Endodermal cell (in vitro differentiated cells): Measurements from ENCODE around the gene ITPK1. TPM values are rescaled to one million over a fixed set of nuclear protein-coding genes. Genes with fewer than 3 reads are reported as not detected.

Experiments
- DNase-seq: peaks from one replicate; pipeline ENCODE4 v3.0.0-alpha.2; 2017
- H3K27ac ChIP-seq: 2 replicates; pipeline ENCODE4 v1.5.1; 2013; ENCODE audit warnings: mild to moderate bottlenecking, low read depth, low read length, moderate library complexity
- H3K27me3 ChIP-seq: 2 replicates; pipeline ENCODE4 v1.6.1; 2013; ENCODE audit warnings: mild to moderate bottlenecking, low read length, moderate library complexity; ENCODE audit not compliant: insufficient read depth, control insufficient read depth, poor library complexity, severe bottlenecking
- H3K36me3 ChIP-seq: 2 replicates; pipeline ENCODE4 v1.7.0; 2013; ENCODE audit warnings: mild to moderate bottlenecking, low read length, moderate library complexity; ENCODE audit not compliant: control insufficient read depth, insufficient read depth
- H3K4me1 ChIP-seq: one replicate; pipeline ENCODE4 v1.7.0; 2013; ENCODE audit warnings: low read length; ENCODE audit not compliant: control insufficient read depth, insufficient read depth
- H3K4me3 ChIP-seq: 2 replicates; pipeline ENCODE4 v1.5.1; 2013; ENCODE audit warnings: mild to moderate bottlenecking, low read length, moderate library complexity
- H3K9ac ChIP-seq: 2 replicates; pipeline ENCODE4 v1.6.1; 2013; ENCODE audit warnings: mild to moderate bottlenecking, low read length, moderate library complexity; ENCODE audit not compliant: poor library complexity, severe bottlenecking; ENCODE audit errors: extremely low read depth
- H3K9me3 ChIP-seq: 2 replicates; pipeline ENCODE4 v1.6.1; 2013; ENCODE audit warnings: mild to moderate bottlenecking, low read length, moderate library complexity; ENCODE audit not compliant: control insufficient read depth
- H3K27ac Mint-ChIP-seq: 2 replicates; pipeline ENCODE4 v1.8.0; 2020; ENCODE audit warnings: mixed read lengths
- H3K27me3 Mint-ChIP-seq: 2 replicates; pipeline ENCODE4 v1.8.0; 2021; ENCODE audit warnings: mild to moderate bottlenecking, mixed read lengths; ENCODE audit not compliant: insufficient read depth
- H3K36me3 Mint-ChIP-seq: 2 replicates; pipeline ENCODE4 v1.8.0; 2020; ENCODE audit warnings: low read depth, mixed read lengths
- H3K4me1 Mint-ChIP-seq: 2 replicates; pipeline ENCODE4 v1.8.0; 2020; ENCODE audit warnings: mixed read lengths
- H3K4me3 Mint-ChIP-seq: 2 replicates; pipeline ENCODE4 v1.8.0; 2020; ENCODE audit warnings: mild to moderate bottlenecking, moderate library complexity, mixed read lengths
- H3K9me3 Mint-ChIP-seq: 2 replicates; pipeline ENCODE4 v1.8.0; 2020; ENCODE audit warnings: mild to moderate bottlenecking, mixed read lengths
- CTCF ChIP-seq: fragments of 200-600 bp; sonication (generic); conservative IDR thresholded peaks from 2 replicates; pipeline ENCODE4 v1.5.0; 2021; ENCODE audit warnings: antibody characterized with exemption, mild to moderate bottlenecking
- WGBS, 2 experiments: methylation state at CpG; one replicate each; pipeline versions ENCODE4 v1.1.5 to v1.1.7; 2013; ENCODE audit warnings: missing lambda C conversion rate in 2 of 2, mixed read lengths in 1 of 2; ENCODE audit not compliant: insufficient coverage in 1 of 2, insufficient read length in 1 of 2; 5-methylcytosine and 5-hydroxymethylcytosine counted together
- total RNA-seq, 2 donors: library from RNA; stranded (reverse); fragmentation: NEBNext Ultra II Directional in 1 of 2; extraction: Animal tissue kit (Norgen Biotek cat#: 25700) in 1 of 2; gene quantifications; 2 replicates in 1 of 2; 3 replicates in 1 of 2; pipeline ENCODE4 v1.2.1, GENCODE V29; 2021

The ITPK1 gene
- total RNA-seq, 2 donors from 2014 or later = 59.9 to 66.9 TPM

GRCh38 chr14:93002851-93003298, 112.8 kb downstream of the ITPK1 start:
- Mint-ChIP-seq H3K4me3 (no peak overlapping the region), H3K27ac (peak overlapping the region; percentile 50), H3K36me3 (peaks cover 6% of the 10 kb centered on the region), H3K27me3 (no peaks in the 10 kb centered on the region), H3K4me1 (peaks cover 4% of the 10 kb centered on the region), H3K9me3 (no peaks in the 10 kb centered on the region)
- no peaks in the 10 kb centered on the region for H3K9me3 ChIP-seq
- no peak overlapping the region for H3K9ac ChIP-seq
- no peaks in the 10 kb centered on the region for H3K27me3 ChIP-seq
- H3K4me1 ChIP-seq = no peaks in the 10 kb centered on the region
- H3K27ac ChIP-seq = peak overlapping the region; percentile 32
- H3K4me3 ChIP-seq = no peak overlapping the region
- WGBS, 2 experiments = 94 to 95% methylated on average over 5 of the region's 5 CpGs
- no peak for TF ChIP-seq CTCF
- no peaks in the 10 kb centered on the region for H3K36me3 ChIP-seq
- no peak for DNase-seq

GRCh38 chr14:93002049-93002448, 113.7 kb downstream of the ITPK1 start:
- Histone ChIP-seq H3K27ac (no peak overlapping the region), H3K9me3 (no peaks in the 10 kb centered on the region), H3K4me3 (no peak overlapping the region), H3K4me1 (no peaks in the 10 kb centered on the region), H3K36me3 (no peaks in the 10 kb centered on the region), H3K27me3 (no peaks in the 10 kb centered on the region), H3K9ac (no peak overlapping the region)
- WGBS, 2 experiments = 92 to 100% methylated on average over 6 of the region's 6 CpGs
- H3K9me3 Mint-ChIP-seq = no peaks in the 10 kb centered on the region
- no peak for TF ChIP-seq CTCF
- peaks cover 4% of the 10 kb centered on the region for H3K4me1 Mint-ChIP-seq
- no peak for DNase-seq
- no peak overlapping the region for H3K4me3 Mint-ChIP-seq
- H3K36me3 Mint-ChIP-seq = peaks cover 6% of the 10 kb centered on the region
- H3K27me3 Mint-ChIP-seq = no peaks in the 10 kb centered on the region
- H3K27ac Mint-ChIP-seq = no peak overlapping the region

GRCh38 chr14:92998946-92999345, 116.8 kb downstream of the ITPK1 start:
- Mint-ChIP-seq H3K36me3 (peaks cover 6% of the 10 kb centered on the region), H3K4me1 (peaks cover 8% of the 10 kb centered on the region), H3K4me3 (no peak overlapping the region), H3K27ac (no peak overlapping the region), H3K9me3 (no peaks in the 10 kb centered on the region), H3K27me3 (no peaks in the 10 kb centered on the region)
- no peaks in the 10 kb centered on the region for H3K27me3 ChIP-seq
- no peak overlapping the region for H3K27ac ChIP-seq
- no peak for TF ChIP-seq CTCF
- no peak overlapping the region for H3K4me3 ChIP-seq
- no peaks in the 10 kb centered on the region for H3K9me3 ChIP-seq
- no peaks in the 10 kb centered on the region for H3K36me3 ChIP-seq
- no peaks in the 10 kb centered on the region for H3K4me1 ChIP-seq
- DNase-seq = no peak
- no peak overlapping the region for H3K9ac ChIP-seq
- WGBS, 2 experiments = 94 to 96% methylated on average over 6 to 10 of the region's 10 CpGs
